ENCODE data around the gene LSM2.
A peak's percentile ranks its signal among the peaks of the same experiment; 100 is the strongest.
"Not testable (repeated sequence)": the region's sequence is repeated elsewhere in the genome, so short reads cannot be mapped to it uniquely, and the experiment has no call there.

Gene LSM2

GRCh38 chr6:31795616-31796298, 11.0 kb downstream of the LSM2 start, which contains the start of gene VARS1:
TSS of gene VARS1 (minus strand) at chr6:31795752. CDS start at chr6:31795217, 535 bp downstream.
- DNase-seq, result peak; percentile 68

GRCh38 chr6:31794866-31795615, 11.7 kb downstream of the LSM2 start:
- DNase-seq, result no peak

- DNase-seq, result no peak
Observed at GRCh38 chr6:31794294-31794865, 12.4 kb downstream of the LSM2 start.

GRCh38 chr6:31793927-31794245, 12.9 kb downstream of the LSM2 start:
- DNase-seq, result not testable (repeated sequence)

- DNase-seq, result no peak
Observed at GRCh38 chr6:31792761-31793171, 14.0 kb downstream of the LSM2 start.

- no peak for DNase-seq
Observed at GRCh38 chr6:31792090-31792374, 14.7 kb downstream of the LSM2 start.

- DNase-seq, result no peak
Observed at GRCh38 chr6:31791324-31792089, 15.3 kb downstream of the LSM2 start.

- DNase-seq, result no peak
Observed at GRCh38 chr6:31785475-31785874, 21.3 kb downstream of the LSM2 start.

GRCh38 chr6:31784098-31784925, 22.5 kb downstream of the LSM2 start:
- no peak for DNase-seq

- DNase-seq, result no peak
Observed at GRCh38 chr6:31782126-31782855, 24.5 kb downstream of the LSM2 start.

- no peak for DNase-seq
Observed at GRCh38 chr6:31781244-31782125, 25.3 kb downstream of the LSM2 start.

- no peak for DNase-seq
Observed at GRCh38 chr6:31780507-31781243, 26.1 kb downstream of the LSM2 start.

- no peak for DNase-seq
Observed at GRCh38 chr6:31779908-31780307, 26.9 kb downstream of the LSM2 start.

GRCh38 chr6:31778999-31779885, 27.5 kb downstream of the LSM2 start:
- no peak for DNase-seq

GRCh38 chr6:31778193-31778592, 28.6 kb downstream of the LSM2 start:
- no peak for DNase-seq

GRCh38 chr6:31777667-31778050, 29.1 kb downstream of the LSM2 start:
- no peak for DNase-seq

GRCh38 chr6:31776989-31777666, 29.6 kb downstream of the LSM2 start, which contains the start of gene VWA7:
TSS of gene VWA7 (minus strand) at chr6:31777328. CDS start at chr6:31776779, 549 bp downstream.
- no peak for DNase-seq

GRCh38 chr6:31776485-31776988, 30.2 kb downstream of the LSM2 start:
- no peak for DNase-seq

Data from GOT3 (cell line).